ENCODE results near the gene ZBTB40. TPM values are rescaled to one million over a fixed set of nuclear protein-coding genes. Genes with fewer than 3 reads are reported as not detected.

The ZBTB40 gene
- polyA plus RNA-seq, 1 of the 3 experiments (the other 2 are of a cell fraction) = 5.0 TPM

DNA sequence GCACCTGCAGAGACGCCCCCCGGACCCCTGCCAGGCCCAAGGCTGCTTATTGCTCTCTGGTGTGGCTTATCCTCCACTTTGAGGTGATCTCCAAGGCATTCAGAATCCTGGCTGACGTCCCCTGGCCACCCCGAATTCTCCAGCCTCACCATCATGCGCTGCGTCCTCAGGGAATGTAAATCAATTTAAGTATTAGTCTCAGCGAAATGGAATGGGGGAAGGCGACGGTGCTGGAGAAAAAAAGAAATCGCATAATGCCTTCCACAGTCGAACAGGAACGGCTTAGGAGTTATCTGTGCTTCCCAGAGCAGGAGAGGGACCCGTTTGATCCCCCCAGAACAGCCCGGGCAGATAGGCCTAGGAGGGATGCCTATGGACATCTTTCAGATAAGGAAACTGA, 114.5 kb downstream of the ZBTB40 start:
- no peak for DNase-seq
- 74% methylated on average over 12 of the region's 14 CpGs for WGBS (ENCODE audit: low lambda C conversion rate)
- no peak overlapping the region for H2AFZ ChIP-seq (ENCODE audit: low read depth)

DNA sequence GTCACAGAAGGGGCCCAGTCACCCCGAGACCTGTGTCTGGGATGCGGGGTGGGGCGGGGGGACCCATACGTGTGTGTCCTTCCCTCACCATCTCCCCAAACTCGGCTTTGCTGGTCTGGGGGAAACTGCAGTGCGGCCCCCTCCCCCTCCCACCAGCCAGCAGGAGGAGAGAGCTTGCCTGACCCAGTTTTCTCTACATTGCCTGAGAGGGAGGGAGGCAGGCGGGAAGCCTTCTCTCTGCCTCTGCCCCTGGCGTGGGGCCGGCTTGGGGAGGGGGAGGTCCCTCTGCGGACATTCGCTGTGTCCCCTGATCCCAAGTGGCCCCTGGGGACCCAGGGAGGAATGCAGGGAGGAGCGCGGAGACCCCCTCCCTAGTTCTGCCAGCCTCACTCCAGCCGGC, 115.5 kb downstream of the ZBTB40 start:
- peak; percentile 58 for DNase-seq
- no peak for TF ChIP-seq ELF1 (IDR thresholded peaks at IDR 0.05)
- TF ChIP-seq CHD2 (IDR thresholded peaks at IDR 0.05; ENCODE audit: low read length, partially characterized antibody) = no peak
- Histone ChIP-seq H2AFZ (ENCODE audit: low read depth) (no peak overlapping the region), H3K4me3 (ENCODE audit: low read depth in 2 of 2, low read length in 1 of 2) (no peak overlapping the region), H3K9me3 (no peaks in the 10 kb centered on the region), H4K20me1 (ENCODE audit: insufficient read depth) (no peaks in the 10 kb centered on the region), H3K27me3 (ENCODE audit: insufficient read depth) (peaks cover 45% of the 10 kb centered on the region), H3K9me2 (no peaks in the 10 kb centered on the region), H3K79me2 (ENCODE audit: insufficient read depth) (no peaks in the 10 kb centered on the region), H3K4me1 (ENCODE audit: control insufficient read depth in 1 of 2, insufficient read depth in 2 of 2, low read depth in 1 of 2, low read length in 1 of 2) (peaks cover 0 to 46% of the 10 kb centered on the region in 2 experiments; a peak in 2 of 4 replicates), H3F3A (replicated peaks; ENCODE audit: insufficient read depth) (no peaks in the 10 kb centered on the region), H3K27ac (ENCODE audit: low read depth in 2 of 2, low read length in 1 of 2) (no peak overlapping the region), H3K4me2 (no peak overlapping the region), H3K9ac (no peak overlapping the region), H3K36me3 (replicated peaks in 1 of 2; ENCODE audit: control insufficient read depth in 1 of 2, insufficient read depth in 2 of 2, low read length in 1 of 2) (no peaks in the 10 kb centered on the region)
- CTCF ChIA-PET = interaction anchor here (3.0 to 3.4 kb wide), 2 partner anchors 40 to 75 kb away, joined by 11 to 15 read pairs; no protein-coding TSS in a partner anchor
- POLR2A ChIA-PET = no interaction called here
- WGBS (ENCODE audit: low lambda C conversion rate) = no CpG with 5 or more reads among the region's 14 CpGs

More for the DNA sequence above, 114.5 kb downstream of the ZBTB40 start:
- Histone ChIP-seq H4K20me1 (ENCODE audit: insufficient read depth) (no peaks in the 10 kb centered on the region), H3K9ac (no peak overlapping the region), H3K36me3 (replicated peaks in 1 of 2; ENCODE audit: control insufficient read depth in 1 of 2, insufficient read depth in 2 of 2, low read length in 1 of 2) (no peaks in the 10 kb centered on the region), H3K4me2 (no peak overlapping the region), H3K4me1 (ENCODE audit: control insufficient read depth in 1 of 2, insufficient read depth in 2 of 2, low read depth in 1 of 2, low read length in 1 of 2) (peaks cover 0 to 37% of the 10 kb centered on the region in 2 experiments; a peak in 1 of 4 replicates), H3K27ac (ENCODE audit: low read depth in 2 of 2, low read length in 1 of 2) (no peak overlapping the region), H3K79me2 (ENCODE audit: insufficient read depth) (no peaks in the 10 kb centered on the region), H3F3A (replicated peaks; ENCODE audit: insufficient read depth) (no peaks in the 10 kb centered on the region), H3K9me2 (no peaks in the 10 kb centered on the region), H3K4me3 (ENCODE audit: low read depth in 2 of 2, low read length in 1 of 2) (no peak overlapping the region), H3K9me3 (no peaks in the 10 kb centered on the region), H3K27me3 (ENCODE audit: insufficient read depth) (peaks cover 56% of the 10 kb centered on the region)
- no peak for TF ChIP-seq TAF1 (IDR thresholded peaks at IDR 0.05; ENCODE audit: borderline replicate concordance, low read depth, low read length)
- TF ChIP-seq, protein P1, sequence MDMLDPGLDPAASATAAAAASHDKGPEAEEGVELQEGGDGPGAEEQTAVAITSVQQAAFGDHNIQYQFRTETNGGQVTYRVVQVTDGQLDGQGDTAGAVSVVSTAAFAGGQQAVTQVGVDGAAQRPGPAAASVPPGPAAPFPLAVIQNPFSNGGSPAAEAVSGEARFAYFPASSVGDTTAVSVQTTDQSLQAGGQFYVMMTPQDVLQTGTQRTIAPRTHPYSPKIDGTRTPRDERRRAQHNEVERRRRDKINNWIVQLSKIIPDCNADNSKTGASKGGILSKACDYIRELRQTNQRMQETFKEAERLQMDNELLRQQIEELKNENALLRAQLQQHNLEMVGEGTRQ (IDR thresholded peaks at IDR 0.05; ENCODE audit: borderline replicate concordance, low read depth, low read length) = no peak
- TF ChIP-seq EZH2phosphoT487 (IDR thresholded peaks at IDR 0.05; ENCODE audit: borderline replicate concordance, low read depth) = no peak
- TF ChIP-seq NFIC (IDR thresholded peaks at IDR 0.05; ENCODE audit: borderline replicate concordance) = no peak
- TF ChIP-seq, protein P2, sequence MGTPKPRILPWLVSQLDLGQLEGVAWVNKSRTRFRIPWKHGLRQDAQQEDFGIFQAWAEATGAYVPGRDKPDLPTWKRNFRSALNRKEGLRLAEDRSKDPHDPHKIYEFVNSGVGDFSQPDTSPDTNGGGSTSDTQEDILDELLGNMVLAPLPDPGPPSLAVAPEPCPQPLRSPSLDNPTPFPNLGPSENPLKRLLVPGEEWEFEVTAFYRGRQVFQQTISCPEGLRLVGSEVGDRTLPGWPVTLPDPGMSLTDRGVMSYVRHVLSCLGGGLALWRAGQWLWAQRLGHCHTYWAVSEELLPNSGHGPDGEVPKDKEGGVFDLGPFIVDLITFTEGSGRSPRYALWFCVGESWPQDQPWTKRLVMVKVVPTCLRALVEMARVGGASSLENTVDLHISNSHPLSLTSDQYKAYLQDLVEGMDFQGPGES (IDR thresholded peaks at IDR 0.05; ENCODE audit: low read depth, low read length) = no peak
- no peak for TF ChIP-seq FOXJ3 (CRISPR knock-in tag; IDR thresholded peaks at IDR 0.05)
- no peak for TF ChIP-seq NRF1 (IDR thresholded peaks at IDR 0.05; ENCODE audit: low read depth, low read length)
- CTCF ChIA-PET = interaction anchor here (3.4 kb wide), 1 partner anchor 76 kb away, joined by 11 read pairs; no protein-coding TSS in a partner anchor
- POLR2A ChIA-PET = no interaction called here

DNA sequence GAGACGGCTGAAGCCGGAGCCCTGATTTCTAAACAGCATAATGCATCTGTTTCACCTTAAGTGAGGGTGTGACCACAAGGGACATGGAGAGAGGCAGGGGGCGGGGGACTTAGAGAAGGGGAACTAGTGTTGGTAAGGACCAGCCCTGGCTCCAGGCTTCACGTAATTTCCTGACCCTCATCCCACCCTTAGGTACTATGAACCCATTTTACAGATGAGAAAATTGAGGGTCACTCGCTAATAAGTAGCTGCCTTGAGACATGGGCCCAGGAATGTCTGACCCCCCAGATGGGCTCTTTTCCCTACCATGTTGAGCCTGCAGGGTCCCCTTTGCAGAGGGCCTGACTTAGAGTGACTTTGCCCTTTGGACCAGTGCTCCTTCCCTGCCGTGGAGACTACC, 116.3 kb downstream of the ZBTB40 start:
- ChIA-PET CTCF (interaction anchor here (0.9 to 3.4 kb wide), 3 partner anchors 41 to 151 kb away, joined by 3 to 15 read pairs (median 11); no protein-coding TSS in a partner anchor), POLR2A (no interaction called here)
- no peaks in the 10 kb centered on the region for H3K36me3 ChIP-seq (replicated peaks in 1 of 2; ENCODE audit: control insufficient read depth in 1 of 2, insufficient read depth in 2 of 2, low read length in 1 of 2)
- H3K9me2 ChIP-seq = no peaks in the 10 kb centered on the region
- H3K27me3 ChIP-seq (ENCODE audit: insufficient read depth) = peaks cover 45% of the 10 kb centered on the region
- H3K79me2 ChIP-seq (ENCODE audit: insufficient read depth) = no peaks in the 10 kb centered on the region
- no peak overlapping the region for H3K4me2 ChIP-seq
- no peak overlapping the region for H3K27ac ChIP-seq (ENCODE audit: low read depth in 2 of 2, low read length in 1 of 2)
- H3F3A ChIP-seq (replicated peaks; ENCODE audit: insufficient read depth) = no peaks in the 10 kb centered on the region
- no peak overlapping the region for H2AFZ ChIP-seq (ENCODE audit: low read depth)
- peaks cover 0 to 51% of the 10 kb centered on the region in 2 experiments; a peak in 2 of 4 replicates for H3K4me1 ChIP-seq (ENCODE audit: control insufficient read depth in 1 of 2, insufficient read depth in 2 of 2, low read depth in 1 of 2, low read length in 1 of 2)
- H3K9me3 ChIP-seq = no peaks in the 10 kb centered on the region
- no peak overlapping the region for H3K4me3 ChIP-seq (ENCODE audit: low read depth in 2 of 2, low read length in 1 of 2)
- H4K20me1 ChIP-seq (ENCODE audit: insufficient read depth) = no peaks in the 10 kb centered on the region
- 68% methylated on average over 5 of the region's 6 CpGs for WGBS (ENCODE audit: low lambda C conversion rate)
- no peak overlapping the region for H3K9ac ChIP-seq
- DNase-seq = no peak
- TF ChIP-seq SIN3A (IDR thresholded peaks at IDR 0.05; ENCODE audit: borderline replicate concordance, low read depth, low read length) (no peak), YY1 (IDR thresholded peaks at IDR 0.05; ENCODE audit: low read depth) (no peak), GATA2 (CRISPR knock-in tag; IDR thresholded peaks at IDR 0.05) (no peak), CHD2 (IDR thresholded peaks at IDR 0.05; ENCODE audit: low read length, partially characterized antibody) (no peak), TEAD4 (IDR thresholded peaks at IDR 0.05; ENCODE audit: borderline replicate concordance, insufficient read depth) (no peak), FOXJ3 (CRISPR knock-in tag; IDR thresholded peaks at IDR 0.05) (no peak), JUND (IDR thresholded peaks at IDR 0.05) (no peak), FOSL2 (IDR thresholded peaks at IDR 0.05; ENCODE audit: borderline replicate concordance, low read depth) (no peak), MEF2A (IDR thresholded peaks at IDR 0.05; ENCODE audit: borderline replicate concordance, low read depth) (no peak), NFIC (IDR thresholded peaks at IDR 0.05; ENCODE audit: borderline replicate concordance) (no peak), ELF1 (IDR thresholded peaks at IDR 0.05) (no peak), RCOR1 (IDR thresholded peaks at IDR 0.05; ENCODE audit: low read length) (no peak), POLR2AphosphoS5 (IDR thresholded peaks at IDR 0.05; ENCODE audit: low read depth, low read length) (no peak), EZH2phosphoT487 (IDR thresholded peaks at IDR 0.05; ENCODE audit: borderline replicate concordance, low read depth) (no peak), RFX5 (IDR thresholded peaks at IDR 0.05; ENCODE audit: low read length) (no peak)
- TF ChIP-seq, protein P3, sequence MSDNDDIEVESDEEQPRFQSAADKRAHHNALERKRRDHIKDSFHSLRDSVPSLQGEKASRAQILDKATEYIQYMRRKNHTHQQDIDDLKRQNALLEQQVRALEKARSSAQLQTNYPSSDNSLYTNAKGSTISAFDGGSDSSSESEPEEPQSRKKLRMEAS (IDR thresholded peaks at IDR 0.05; ENCODE audit: low read depth) = no peak
